Vagina (tissue), 2 donors: ENCODE measurements around the gene TECPR1.

Experiments used
- POLR2A ChIP-seq, 2 donors: fragments of 450-650 bp; IDR thresholded peaks; one replicate each; pipeline ENCODE4 v1.6.1; 2017; ENCODE audit warnings: antibody characterized with exemption in 2 of 2, mild to moderate bottlenecking in 2 of 2, moderate library complexity in 2 of 2
- POLR2AphosphoS5 ChIP-seq, 2 donors: sonication (generic); formaldehyde crosslinking; IDR thresholded peaks; one replicate each; pipeline ENCODE4 v1.9.0; 2017; ENCODE audit warnings: antibody characterized with exemption in 2 of 2, mild to moderate bottlenecking in 2 of 2, low read depth in 1 of 2; ENCODE audit not compliant: insufficient read depth in 1 of 2
- TF ChIP-seq, protein P1 (sequence below), 3 experiments: fragments of 450-650 bp in 2 of 3; fragments of 200-600 bp in 1 of 3; sonication (generic) in 1 of 3; IDR thresholded peaks; one replicate each; pipeline ENCODE4 v1.5.1; 2017 to 2019; ENCODE audit warnings: antibody characterized with exemption in 3 of 3, mild to moderate bottlenecking in 2 of 3, moderate library complexity in 2 of 3

GRCh38 chr7:98168181-98168903 lies 83.7 kb downstream of the TECPR1 start:
- TF ChIP-seq, protein P1, sequence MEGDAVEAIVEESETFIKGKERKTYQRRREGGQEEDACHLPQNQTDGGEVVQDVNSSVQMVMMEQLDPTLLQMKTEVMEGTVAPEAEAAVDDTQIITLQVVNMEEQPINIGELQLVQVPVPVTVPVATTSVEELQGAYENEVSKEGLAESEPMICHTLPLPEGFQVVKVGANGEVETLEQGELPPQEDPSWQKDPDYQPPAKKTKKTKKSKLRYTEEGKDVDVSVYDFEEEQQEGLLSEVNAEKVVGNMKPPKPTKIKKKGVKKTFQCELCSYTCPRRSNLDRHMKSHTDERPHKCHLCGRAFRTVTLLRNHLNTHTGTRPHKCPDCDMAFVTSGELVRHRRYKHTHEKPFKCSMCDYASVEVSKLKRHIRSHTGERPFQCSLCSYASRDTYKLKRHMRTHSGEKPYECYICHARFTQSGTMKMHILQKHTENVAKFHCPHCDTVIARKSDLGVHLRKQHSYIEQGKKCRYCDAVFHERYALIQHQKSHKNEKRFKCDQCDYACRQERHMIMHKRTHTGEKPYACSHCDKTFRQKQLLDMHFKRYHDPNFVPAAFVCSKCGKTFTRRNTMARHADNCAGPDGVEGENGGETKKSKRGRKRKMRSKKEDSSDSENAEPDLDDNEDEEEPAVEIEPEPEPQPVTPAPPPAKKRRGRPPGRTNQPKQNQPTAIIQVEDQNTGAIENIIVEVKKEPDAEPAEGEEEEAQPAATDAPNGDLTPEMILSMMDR (IDR thresholded peaks at IDR 0.05) = peak; percentile 61 to 82 (median 66)
- no peak for TF ChIP-seq POLR2A (IDR thresholded peaks at IDR 0.05)
- peak in 1 of 2 donors; percentile 68 for TF ChIP-seq POLR2AphosphoS5 (IDR thresholded peaks at IDR 0.05; ENCODE audit: insufficient read depth in 1 of 2, low read depth in 1 of 2)
